GM18511 (cell line): Measurements from ENCODE around the gene OR2F2.
A peak's percentile ranks its signal among the peaks of the same experiment; 100 is the strongest.

Experiments used
- ATAC-seq: cut with Tn5 transposase; IDR thresholded peaks from one replicate; pipeline ENCODE4 v1.9.1; 2021; ENCODE audit warnings: mild to moderate bottlenecking, moderate library complexity; ENCODE audit not compliant: unreplicated experiment

Gene OR2F2

GRCh38 chr7:143913945-143914615 lies 21.0 kb upstream of the OR2F2 start:
- no peak for ATAC-seq

GRCh38 chr7:143914938-143915652 lies 19.9 kb upstream of the OR2F2 start:
- no peak for ATAC-seq

- ATAC-seq: no peak
These were observed 10.2 kb upstream of the OR2F2 start for GRCh38 chr7:143924851-143925250.

GRCh38 chr7:143929224-143929920 lies 5.7 kb upstream of the OR2F2 start:
- peak; percentile 72 for ATAC-seq

GRCh38 chr7:143931739-143932138 lies 3.3 kb upstream of the OR2F2 start:
- ATAC-seq: no peak

- no peak for ATAC-seq
These were observed 1.3 kb downstream of the OR2F2 start for GRCh38 chr7:143936087-143937009.

GRCh38 chr7:143938379-143939243 lies 3.6 kb downstream of the OR2F2 start:
- no peak for ATAC-seq

GRCh38 chr7:143945423-143945822 lies 10.4 kb downstream of the OR2F2 start:
- ATAC-seq: no peak

GRCh38 chr7:143947111-143947510 lies 12.1 kb downstream of the OR2F2 start:
- no peak for ATAC-seq

GRCh38 chr7:143948733-143949132 lies 13.7 kb downstream of the OR2F2 start:
- ATAC-seq: no peak

- no peak for ATAC-seq
These were observed 18.4 kb downstream of the OR2F2 start for GRCh38 chr7:143953421-143953820.

GRCh38 chr7:143954135-143954534 lies 19.1 kb downstream of the OR2F2 start:
- ATAC-seq: no peak

GRCh38 chr7:143954544-143954943 lies 19.5 kb downstream of the OR2F2 start, which contains the start of gene OR2F1:
Gene OR2F1, plus strand, starts transcription at chr7:143954844. Its CDS starts 5,127 bp downstream, at chr7:143959971.
- no peak for ATAC-seq

- ATAC-seq: no peak
These were observed 23.7 kb downstream of the OR2F2 start for GRCh38 chr7:143958781-143959180.

- no peak for ATAC-seq
These were observed 26.0 kb downstream of the OR2F2 start for GRCh38 chr7:143960813-143961610.

- no peak for ATAC-seq
These were observed 30.2 kb downstream of the OR2F2 start for GRCh38 chr7:143965280-143965679.

- ATAC-seq: no peak
These were observed 32.4 kb downstream of the OR2F2 start for GRCh38 chr7:143967398-143967797.

- no peak for ATAC-seq
These were observed 38.9 kb downstream of the OR2F2 start for GRCh38 chr7:143973870-143974416.

GRCh38 chr7:143974459-143974858 lies 39.4 kb downstream of the OR2F2 start:
- no peak for ATAC-seq
